Measurements from ENCODE around the gene SLC16A3. TPM values are rescaled to one million over a fixed set of nuclear protein-coding genes. Genes with fewer than 3 reads are reported as not detected.

Gene SLC16A3
- total and polyA plus RNA-seq, 2 of the 8 experiments (the other 6 are each of a cell fraction or from before 2014, with no cell fraction given): 3.8 to 8.7 TPM

- H3K36me3 ChIP-seq (ENCODE audit: control insufficient read depth in 2 of 4, insufficient read depth in 4 of 4, low read length in 3 of 4): peaks cover 2 to 5% (median 4%) of the 10 kb centered on the region in 4 experiments; a peak in 3 of 8 replicates
Observed at GRCh38 chr17:82193520-82194220, 35.2 kb upstream of the SLC16A3 start.

More at GRCh38 chr17:82193520-82194220, 35.2 kb upstream of the SLC16A3 start:
- H2BK5ac ChIP-seq (ENCODE audit: low read depth, low read length): no peak overlapping the region
- H3K4me2 ChIP-seq (ENCODE audit: insufficient read depth in 1 of 2, low read depth in 2 of 2, low read length in 2 of 2): no peak overlapping the region
- no peak overlapping the region for H3K23ac ChIP-seq (ENCODE audit: insufficient read length)
- H3K14ac ChIP-seq (ENCODE audit: insufficient read length): no peak overlapping the region
- TF ChIP-seq POLR2AphosphoS5 (IDR thresholded peaks at IDR 0.05; ENCODE audit: low read depth, low read length): no peak
- TF ChIP-seq CHD2 (IDR thresholded peaks at IDR 0.05; ENCODE audit: low read length): no peak
- no peak for TF ChIP-seq TBP (IDR thresholded peaks at IDR 0.05; ENCODE audit: low read depth, low read length)
- TF ChIP-seq SP2 (IDR thresholded peaks at IDR 0.05; ENCODE audit: low read length): no peak
- no peak for TF ChIP-seq RXRA (IDR thresholded peaks at IDR 0.05; ENCODE audit: insufficient read depth, low read depth, low read length)
- TF ChIP-seq POLR2A (IDR thresholded peaks at IDR 0.05; ENCODE audit: control extremely low read depth in 1 of 2, low read depth in 2 of 2, low read length in 2 of 2): no peak
- no peak for TF ChIP-seq CEBPB (IDR thresholded peaks at IDR 0.05; ENCODE audit: low read depth, low read length)
- no peak for TF ChIP-seq KDM4A (IDR thresholded peaks at IDR 0.05; ENCODE audit: low read depth, low read length, severe bottlenecking)
- TF ChIP-seq ASH2L (IDR thresholded peaks at IDR 0.05; ENCODE audit: low read length): no peak
- H4K5ac ChIP-seq (ENCODE audit: insufficient read length, low read depth, low read length): no peak overlapping the region
- no peaks in the 10 kb centered on the region for H3K27me3 ChIP-seq (replicated peaks in 1 of 4; ENCODE audit: control insufficient read depth in 3 of 4, extremely low read depth in 1 of 4, insufficient read depth in 3 of 4, low read length in 3 of 4)
- H3K9me3 ChIP-seq (ENCODE audit: insufficient read depth in 2 of 2, low read depth in 1 of 2, low read length in 1 of 2): no peaks in the 10 kb centered on the region
- H4K8ac ChIP-seq (ENCODE audit: extremely low read depth, insufficient read depth, low read length): no peak overlapping the region
- no peak overlapping the region for H3K9ac ChIP-seq (replicated peaks in 1 of 4; ENCODE audit: extremely low read depth in 1 of 4, low read depth in 3 of 4, low read length in 3 of 4)
- DNase-seq (ENCODE audit: low read depth in 1 of 2, low spot score in 2 of 2): no peak
- H3K4me3 ChIP-seq (ENCODE audit: extremely low read depth in 1 of 4, insufficient read depth in 2 of 4, low read depth in 3 of 4, low read length in 4 of 4): no peak overlapping the region
- FAIRE-seq: peak; percentile 100
- H3K27ac ChIP-seq (ENCODE audit: low read depth, low read length): no peak overlapping the region
- no peak overlapping the region for H2BK20ac ChIP-seq (ENCODE audit: low read length)
- H2BK12ac ChIP-seq (ENCODE audit: low read depth, low read length): no peak overlapping the region
- no peaks in the 10 kb centered on the region for H3K79me1 ChIP-seq (ENCODE audit: low read depth, low read length)
- no peak overlapping the region for H2BK120ac ChIP-seq (replicated peaks; ENCODE audit: low read depth, low read length)
- no peak overlapping the region for H2AFZ ChIP-seq (ENCODE audit: low read length)
- H3K4me1 ChIP-seq (replicated peaks in 1 of 4; ENCODE audit: control insufficient read depth in 3 of 4, insufficient read depth in 4 of 4, low read length in 3 of 4): no peaks in the 10 kb centered on the region
- H2BK15ac ChIP-seq (ENCODE audit: low read length): no peak overlapping the region
- H2AK5ac ChIP-seq (ENCODE audit: low read depth, low read length): no peak overlapping the region
- no peaks in the 10 kb centered on the region for H3K79me2 ChIP-seq (ENCODE audit: control insufficient read depth in 1 of 2, insufficient read depth in 2 of 2, low read length in 2 of 2)
- H3K4ac ChIP-seq (replicated peaks; ENCODE audit: insufficient read length, low read depth, low read length): no peak overlapping the region
- ChIA-PET POLR2A (ENCODE audit: partially characterized antibody) (no interaction called here), CTCF (ENCODE audit: partially characterized antibody) (interaction anchor here (3.3 kb wide), 1 partner anchor 12 kb away, joined by 15 read pairs; no protein-coding TSS in a partner anchor)
- peaks cover 3 to 5% of the 10 kb centered on the region in 2 experiments for H4K20me1 ChIP-seq (replicated peaks in 1 of 2; ENCODE audit: control insufficient read depth in 1 of 2, insufficient read depth in 2 of 2, low read length in 2 of 2)
- WGBS, 2 experiments (ENCODE audit: extremely low coverage in 1 of 2, insufficient coverage in 1 of 2, insufficient read length in 1 of 2, insufficient replicate concordance in 2 of 2, low coverage in 1 of 2, low lambda C conversion rate in 2 of 2, missing lambda C conversion rate in 1 of 2): 96% methylated on average over 14 of the region's 16 CpGs; no CpG with 5 or more reads in 1 of the 2 experiments
- H3K56ac ChIP-seq (replicated peaks; ENCODE audit: insufficient read length, low read depth, low read length): no peak overlapping the region
- H4K91ac ChIP-seq (replicated peaks; ENCODE audit: insufficient read length, low read length): no peak overlapping the region
- H3K18ac ChIP-seq (ENCODE audit: extremely low read depth, low read length): no peak overlapping the region
- no peaks in the 10 kb centered on the region for H3K23me2 ChIP-seq (ENCODE audit: low read depth, low read length)

All from H1 (cell line).